ENCODE data around the gene RAMP1. TPM values are rescaled to one million over a fixed set of nuclear protein-coding genes. Genes with fewer than 3 reads are reported as not detected.

The RAMP1 gene
- total RNA-seq, 2 experiments from 2014 or later = 1.0 to 1.4 TPM

DNA sequence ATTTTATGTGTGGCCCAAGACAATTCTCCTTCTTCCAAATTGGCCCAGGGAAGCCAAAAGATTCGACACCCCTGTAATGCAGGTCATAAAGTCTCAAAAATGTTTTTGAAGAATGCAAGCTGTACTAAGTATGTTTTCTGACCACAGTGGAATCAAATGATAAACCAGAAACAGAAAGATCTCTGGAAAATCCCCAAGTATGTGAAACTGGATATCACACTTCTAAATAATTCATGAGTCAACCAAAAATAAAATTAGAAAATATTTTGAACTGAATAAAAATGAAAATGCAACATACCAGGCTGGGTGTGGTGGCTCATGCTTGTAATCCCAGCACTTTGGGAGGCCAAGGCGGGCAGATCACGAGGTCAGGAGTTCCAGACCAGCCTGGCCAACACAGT, 73.3 kb downstream of the RAMP1 start:
- Mint-ChIP-seq H3K4me1 (ENCODE audit: low read depth) (peaks cover 17% of the 10 kb centered on the region), H3K27me3 (no peaks in the 10 kb centered on the region), H3K9me3 (peaks cover 2% of the 10 kb centered on the region), H3K27ac (peak overlapping the region; percentile 76), H3K36me3 (ENCODE audit: low read depth) (no peaks in the 10 kb centered on the region), H3K4me3 (no peak overlapping the region)
- POLR2A ChIA-PET = interaction anchor here (0.6 to 1.2 kb wide), 2 partner anchors 13 to 40 kb away, joined by 3 to 7 read pairs; no protein-coding TSS in a partner anchor
- DNase-seq = no peak
- TF ChIP-seq, protein P1, sequence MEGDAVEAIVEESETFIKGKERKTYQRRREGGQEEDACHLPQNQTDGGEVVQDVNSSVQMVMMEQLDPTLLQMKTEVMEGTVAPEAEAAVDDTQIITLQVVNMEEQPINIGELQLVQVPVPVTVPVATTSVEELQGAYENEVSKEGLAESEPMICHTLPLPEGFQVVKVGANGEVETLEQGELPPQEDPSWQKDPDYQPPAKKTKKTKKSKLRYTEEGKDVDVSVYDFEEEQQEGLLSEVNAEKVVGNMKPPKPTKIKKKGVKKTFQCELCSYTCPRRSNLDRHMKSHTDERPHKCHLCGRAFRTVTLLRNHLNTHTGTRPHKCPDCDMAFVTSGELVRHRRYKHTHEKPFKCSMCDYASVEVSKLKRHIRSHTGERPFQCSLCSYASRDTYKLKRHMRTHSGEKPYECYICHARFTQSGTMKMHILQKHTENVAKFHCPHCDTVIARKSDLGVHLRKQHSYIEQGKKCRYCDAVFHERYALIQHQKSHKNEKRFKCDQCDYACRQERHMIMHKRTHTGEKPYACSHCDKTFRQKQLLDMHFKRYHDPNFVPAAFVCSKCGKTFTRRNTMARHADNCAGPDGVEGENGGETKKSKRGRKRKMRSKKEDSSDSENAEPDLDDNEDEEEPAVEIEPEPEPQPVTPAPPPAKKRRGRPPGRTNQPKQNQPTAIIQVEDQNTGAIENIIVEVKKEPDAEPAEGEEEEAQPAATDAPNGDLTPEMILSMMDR (IDR thresholded peaks at IDR 0.05) = no peak
- CTCF ChIA-PET = interaction anchor here (2.0 kb wide), 1 partner anchor 9 kb away, joined by 19 read pairs; no protein-coding TSS in a partner anchor
- peak; percentile 81 for ATAC-seq
- intact Hi-C loops (cut with micrococcal nuclease) = no loop called here

DNA sequence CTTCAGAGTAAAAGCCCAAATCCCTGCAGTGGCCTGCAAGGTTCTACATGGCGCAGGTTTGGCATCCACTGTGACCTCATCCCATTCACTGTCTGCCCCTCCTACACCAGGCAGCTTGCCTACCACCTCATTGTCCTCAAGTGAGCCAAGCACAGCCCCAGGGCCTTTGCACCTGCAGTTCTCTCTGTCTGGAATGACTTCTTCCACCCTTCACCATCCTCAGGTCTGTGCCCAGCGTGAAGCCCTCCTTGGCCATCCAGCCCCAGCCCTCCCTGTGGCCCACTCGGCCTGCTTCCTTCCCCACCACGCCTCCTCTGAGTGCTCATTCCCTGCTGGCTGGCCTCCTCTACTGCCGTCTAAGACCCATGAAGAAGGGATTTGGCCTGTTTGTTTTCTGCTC, 74.8 kb downstream of the RAMP1 start:
- H3K36me3 Mint-ChIP-seq (ENCODE audit: low read depth) = no peaks in the 10 kb centered on the region
- H3K27ac Mint-ChIP-seq = no peak overlapping the region
- ChIA-PET CTCF (no interaction called here), POLR2A (interaction anchor here (2.0 kb wide), 1 partner anchor 11 kb away, joined by 7 read pairs; no protein-coding TSS in a partner anchor)
- intact Hi-C loops (cut with micrococcal nuclease) = no loop called here
- H3K27me3 Mint-ChIP-seq = no peaks in the 10 kb centered on the region
- TF ChIP-seq, protein P1 (IDR thresholded peaks at IDR 0.05) = no peak
- no peak overlapping the region for H3K4me3 Mint-ChIP-seq
- H3K4me1 Mint-ChIP-seq (ENCODE audit: low read depth) = peaks cover 17% of the 10 kb centered on the region
- no peaks in the 10 kb centered on the region for H3K9me3 Mint-ChIP-seq
- ATAC-seq (no peak), DNase-seq (no peak)

GRCh38 chr2:237935740-237936452, 76.5 kb downstream of the RAMP1 start:
- Mint-ChIP-seq H3K36me3 (ENCODE audit: low read depth) (no peaks in the 10 kb centered on the region), H3K27me3 (no peaks in the 10 kb centered on the region), H3K4me3 (no peak overlapping the region), H3K4me1 (ENCODE audit: low read depth) (peaks cover 28% of the 10 kb centered on the region), H3K27ac (no peak overlapping the region), H3K9me3 (no peaks in the 10 kb centered on the region)
- POLR2A ChIA-PET = no interaction called here
- intact Hi-C loops (cut with micrococcal nuclease) = no loop called here
- ATAC-seq = no peak
- TF ChIP-seq, protein P1 (IDR thresholded peaks at IDR 0.05) = no peak
- no peak for DNase-seq
- CTCF ChIA-PET = interaction anchor here (1.1 kb wide), 1 partner anchor 13 kb away, joined by 3 read pairs; no protein-coding TSS in a partner anchor

- Mint-ChIP-seq H3K27ac (peak overlapping the region; percentile 22), H3K4me1 (ENCODE audit: low read depth) (peaks cover 37% of the 10 kb centered on the region), H3K9me3 (peaks cover 3% of the 10 kb centered on the region), H3K4me3 (no peak overlapping the region), H3K36me3 (ENCODE audit: low read depth) (no peaks in the 10 kb centered on the region), H3K27me3 (no peaks in the 10 kb centered on the region)
- POLR2A ChIA-PET = no interaction called here
- CTCF ChIA-PET = interaction anchor here (1.6 kb wide), 1 partner anchor 16 kb away, joined by 11 read pairs; no protein-coding TSS in a partner anchor
- DNase-seq (no peak), ATAC-seq (no peak)
- TF ChIP-seq, protein P1 (IDR thresholded peaks at IDR 0.05) = no peak
- intact Hi-C loops (cut with micrococcal nuclease) = no loop called here
Measured at GRCh38 chr2:237939251-237939650, 79.8 kb downstream of the RAMP1 start.

- intact Hi-C loops (cut with micrococcal nuclease) = no loop called here
- H3K27ac Mint-ChIP-seq = no peak overlapping the region
- H3K4me1 Mint-ChIP-seq (ENCODE audit: low read depth) = peaks cover 38% of the 10 kb centered on the region
- CTCF ChIA-PET = interaction anchor here (1.3 kb wide), 1 partner anchor 102 kb away, joined by 3 read pairs; no protein-coding TSS in a partner anchor
- POLR2A ChIA-PET = interaction anchor here (0.7 kb wide), 1 partner anchor 21 kb away, joined by 3 read pairs; no protein-coding TSS in a partner anchor
- no peak for DNase-seq
- ATAC-seq = no peak
- H3K27me3 Mint-ChIP-seq = no peaks in the 10 kb centered on the region
- H3K4me3 Mint-ChIP-seq = no peak overlapping the region
- H3K36me3 Mint-ChIP-seq (ENCODE audit: low read depth) = peaks cover 2% of the 10 kb centered on the region
- TF ChIP-seq, protein P1 (IDR thresholded peaks at IDR 0.05) = no peak
- peaks cover 8% of the 10 kb centered on the region for H3K9me3 Mint-ChIP-seq
Measured at GRCh38 chr2:237940828-237941227, 81.4 kb downstream of the RAMP1 start.
